PC-3 (cell line): ENCODE data around the gene VPS26C.

Source experiments
- CTCF ChIP-seq: fragments of 300-600 bp; sonication (generic); conservative IDR thresholded peaks from 2 replicates; pipeline ENCODE4 v1.5.1; 2017; ENCODE audit warnings: antibody characterized with exemption, low read depth, mild to moderate bottlenecking, low read length
- EZH2 ChIP-seq: fragments of 300-600 bp; sonication (generic); IDR thresholded peaks from one replicate; pipeline ENCODE4 v1.6.1; 2017; ENCODE audit warnings: antibody characterized with exemption, mild to moderate bottlenecking, low read length; ENCODE audit not compliant: unreplicated experiment

DNA sequence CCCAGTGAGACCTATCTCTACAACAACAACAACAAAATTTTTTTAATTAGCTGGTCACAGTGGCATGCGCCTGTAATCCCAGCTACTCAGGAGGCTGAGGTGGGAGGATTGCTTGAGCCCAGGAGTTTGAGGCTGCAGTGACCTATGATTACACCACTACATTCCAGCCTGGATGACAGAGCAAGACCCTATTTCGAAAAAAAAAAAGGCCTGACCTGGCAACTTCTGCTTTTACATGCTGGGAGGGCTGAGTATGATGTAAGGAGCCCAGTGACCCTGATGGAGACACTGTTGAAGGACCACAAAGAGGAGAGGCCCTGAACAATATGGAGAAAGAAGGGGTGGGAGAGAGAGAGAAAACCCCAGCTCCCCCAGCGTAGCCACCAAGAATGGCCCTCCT, 9.2 kb upstream of the VPS26C start:
- TF ChIP-seq CTCF, result no peak
- no peak for TF ChIP-seq EZH2
